DND-41 (cell line): ENCODE measurements around the gene ANO3.
"Not testable (repeated sequence)": the region's sequence is repeated elsewhere in the genome, so short reads cannot be mapped to it uniquely, and the experiment has no call there.

Experiments
- ATAC-seq: fragments of 200-7000 bp; cut with Tn5 transposase; 3 replicates; pipeline ENCODE4 v1.9.1; 2021; ENCODE audit warnings: low read depth; ENCODE audit not compliant: insufficient read depth
- DNase-seq: peaks from one replicate; pipeline ENCODE4 v3.0.0-alpha.2; 2020
- H2AFZ ChIP-seq: 2 replicates; pipeline ENCODE4 v1.6.0; 2012; ENCODE audit warnings: low read depth, low read length
- H3K27ac ChIP-seq: 2 replicates; pipeline ENCODE4 v1.5.1; 2012; ENCODE audit warnings: low read length, inconsistent platforms
- H3K27me3 ChIP-seq: fragments of 200-600 bp; sonication (generic); 2 replicates; pipeline ENCODE4 v1.6.0; 2012; ENCODE audit warnings: low read length, mild to moderate bottlenecking, inconsistent platforms; ENCODE audit not compliant: insufficient read depth, poor library complexity
- H3K36me3 ChIP-seq: 2 replicates; pipeline ENCODE4 v1.5.1; 2012; ENCODE audit warnings: low read length, inconsistent platforms; ENCODE audit not compliant: insufficient read depth
- H3K4me1 ChIP-seq: 2 replicates; pipeline ENCODE4 v1.5.1; 2012; ENCODE audit warnings: mild to moderate bottlenecking, low read length; ENCODE audit not compliant: insufficient read depth
- H3K4me2 ChIP-seq: 2 replicates; pipeline ENCODE4 v1.6.0; 2012; ENCODE audit warnings: mild to moderate bottlenecking, moderate library complexity, low read length, inconsistent platforms; ENCODE audit not compliant: insufficient read depth
- H3K4me3 ChIP-seq, 2 experiments: fragments of 200-600 bp in 1 of 2; shearing (Covaris generic) in 1 of 2; 2 replicates each; pipeline ENCODE4 v1.5.1; 2012 to 2016; ENCODE audit warnings: inconsistent platforms in 2 of 2, low read length in 2 of 2, mild to moderate bottlenecking in 2 of 2, low read depth in 1 of 2, moderate library complexity in 1 of 2
- H3K79me2 ChIP-seq: 2 replicates; pipeline ENCODE4 v1.6.0; 2012; ENCODE audit warnings: low read length, inconsistent platforms; ENCODE audit not compliant: insufficient read depth
- H3K9ac ChIP-seq: 2 replicates; pipeline ENCODE4 v1.6.0; 2012; ENCODE audit warnings: low read depth, mild to moderate bottlenecking, inconsistent platforms, low read length, moderate library complexity
- H3K9me3 ChIP-seq: 2 replicates; pipeline ENCODE4 v1.5.1; 2012; ENCODE audit warnings: low read length, moderate library complexity, mild to moderate bottlenecking, inconsistent platforms; ENCODE audit not compliant: insufficient read depth, severe bottlenecking
- H4K20me1 ChIP-seq: 2 replicates; pipeline ENCODE4 v1.6.0; 2012; ENCODE audit warnings: low read length; ENCODE audit not compliant: insufficient read depth
- EZH2 ChIP-seq: IDR thresholded peaks from 3 replicates; pipeline ENCODE4 v1.6.1; 2012; ENCODE audit warnings: borderline replicate concordance, low read depth, mild to moderate bottlenecking, moderate library complexity, low read length, inconsistent platforms; ENCODE audit not compliant: severe bottlenecking
- TF ChIP-seq, protein P1 (sequence below): IDR thresholded peaks from 2 replicates; pipeline ENCODE4 v1.5.1; 2012; ENCODE audit warnings: borderline replicate concordance, low read length, moderate library complexity, mild to moderate bottlenecking; ENCODE audit not compliant: poor library complexity, severe bottlenecking; ENCODE audit errors: extremely low read depth

ANO3 gene

GRCh38 chr11:26597049-26597689, 265.2 kb downstream of the ANO3 start:
- DNase-seq, H3K4me1 ChIP-seq, H3K4me2 ChIP-seq, H3K27me3 ChIP-seq, H3K27ac ChIP-seq, H3K4me3 ChIP-seq, H3K79me2 ChIP-seq, H3K9ac ChIP-seq, ATAC-seq, H3K9me3 ChIP-seq, H4K20me1 ChIP-seq, H3K36me3 ChIP-seq, H2AFZ ChIP-seq: not testable (repeated sequence)

- Histone ChIP-seq H3K4me1 (no peaks in the 10 kb centered on the region), H3K79me2 (no peaks in the 10 kb centered on the region), H3K9ac (no peak overlapping the region), H3K27ac (no peak overlapping the region), H4K20me1 (no peaks in the 10 kb centered on the region), H3K4me3 (no peak overlapping the region), H3K4me2 (no peak overlapping the region), H3K27me3 (no peaks in the 10 kb centered on the region), H3K9me3 (no peaks in the 10 kb centered on the region), H2AFZ (no peak overlapping the region), H3K36me3 (no peaks in the 10 kb centered on the region)
- ATAC-seq (no peak), DNase-seq (no peak)
- TF ChIP-seq EZH2: no peak
- TF ChIP-seq, protein P1, sequence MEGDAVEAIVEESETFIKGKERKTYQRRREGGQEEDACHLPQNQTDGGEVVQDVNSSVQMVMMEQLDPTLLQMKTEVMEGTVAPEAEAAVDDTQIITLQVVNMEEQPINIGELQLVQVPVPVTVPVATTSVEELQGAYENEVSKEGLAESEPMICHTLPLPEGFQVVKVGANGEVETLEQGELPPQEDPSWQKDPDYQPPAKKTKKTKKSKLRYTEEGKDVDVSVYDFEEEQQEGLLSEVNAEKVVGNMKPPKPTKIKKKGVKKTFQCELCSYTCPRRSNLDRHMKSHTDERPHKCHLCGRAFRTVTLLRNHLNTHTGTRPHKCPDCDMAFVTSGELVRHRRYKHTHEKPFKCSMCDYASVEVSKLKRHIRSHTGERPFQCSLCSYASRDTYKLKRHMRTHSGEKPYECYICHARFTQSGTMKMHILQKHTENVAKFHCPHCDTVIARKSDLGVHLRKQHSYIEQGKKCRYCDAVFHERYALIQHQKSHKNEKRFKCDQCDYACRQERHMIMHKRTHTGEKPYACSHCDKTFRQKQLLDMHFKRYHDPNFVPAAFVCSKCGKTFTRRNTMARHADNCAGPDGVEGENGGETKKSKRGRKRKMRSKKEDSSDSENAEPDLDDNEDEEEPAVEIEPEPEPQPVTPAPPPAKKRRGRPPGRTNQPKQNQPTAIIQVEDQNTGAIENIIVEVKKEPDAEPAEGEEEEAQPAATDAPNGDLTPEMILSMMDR: no peak
Observed at GRCh38 chr11:26597899-26598298, 266.0 kb downstream of the ANO3 start.

- no peak overlapping the region for H3K27ac ChIP-seq
- no peak overlapping the region for H2AFZ ChIP-seq
- H3K9me3 ChIP-seq: no peaks in the 10 kb centered on the region
- no peaks in the 10 kb centered on the region for H3K27me3 ChIP-seq
- no peak overlapping the region for H3K4me2 ChIP-seq
- H3K79me2 ChIP-seq: no peaks in the 10 kb centered on the region
- no peaks in the 10 kb centered on the region for H3K4me1 ChIP-seq
- H3K4me3 ChIP-seq: no peak overlapping the region
- H3K9ac ChIP-seq: no peak overlapping the region
- ATAC-seq (no peak), DNase-seq (no peak)
- H3K36me3 ChIP-seq: no peaks in the 10 kb centered on the region
- no peak for TF ChIP-seq EZH2
- TF ChIP-seq, protein P1: no peak
- H4K20me1 ChIP-seq: no peaks in the 10 kb centered on the region
Observed at GRCh38 chr11:26599425-26599824, 267.5 kb downstream of the ANO3 start.

DNA sequence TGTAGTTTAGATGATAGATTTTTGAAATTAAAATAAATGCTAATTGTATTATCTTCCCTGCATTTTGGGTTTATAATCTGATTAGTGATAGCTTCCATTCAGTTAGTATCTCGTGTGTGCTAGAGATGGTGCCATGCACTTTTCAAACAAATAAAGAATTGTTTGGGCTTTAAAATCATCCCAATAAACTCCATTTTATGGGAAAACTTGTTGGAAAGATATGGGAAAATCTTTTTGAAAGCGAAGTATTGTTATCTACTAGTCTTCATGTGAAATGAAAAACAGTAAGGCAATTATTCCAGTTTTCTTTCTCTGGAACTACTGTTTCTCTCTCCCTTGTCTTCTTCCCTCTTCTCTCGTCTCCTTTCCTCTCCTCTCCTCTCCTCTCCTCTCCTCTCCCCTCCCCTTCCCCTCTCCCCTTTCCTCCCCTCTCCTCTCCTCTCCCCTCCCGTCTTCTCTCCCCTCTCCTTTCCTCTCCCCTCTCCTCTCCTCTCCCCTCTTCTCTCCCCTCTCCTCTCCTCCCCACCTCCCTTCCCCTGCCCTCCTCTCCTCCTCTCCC, 268.0 kb downstream of the ANO3 start:
- no peaks in the 10 kb centered on the region for H3K27me3 ChIP-seq
- no peaks in the 10 kb centered on the region for H3K79me2 ChIP-seq
- no peak overlapping the region for H3K27ac ChIP-seq
- TF ChIP-seq, protein P1: no peak
- no peak for TF ChIP-seq EZH2
- no peak overlapping the region for H2AFZ ChIP-seq
- no peak for DNase-seq
- ATAC-seq: no peak
- no peaks in the 10 kb centered on the region for H4K20me1 ChIP-seq
- H3K4me1 ChIP-seq: no peaks in the 10 kb centered on the region
- no peaks in the 10 kb centered on the region for H3K9me3 ChIP-seq
- no peaks in the 10 kb centered on the region for H3K36me3 ChIP-seq
- H3K4me2 ChIP-seq: no peak overlapping the region
- no peak overlapping the region for H3K4me3 ChIP-seq
- no peak overlapping the region for H3K9ac ChIP-seq
